Activated CD8-positive, alpha-beta memory T cell treated with anti-CD3 and anti-CD28 coated beads for 36 hours (primary cell): ENCODE results near the gene TIMM23. TPM values are rescaled to one million over a fixed set of nuclear protein-coding genes. Genes with fewer than 3 reads are reported as not detected.

ENCODE experiments used
- CTCF ChIA-PET: fragments of 350-600 bp; sonication (Branson Sonifier 250); formaldehyde crosslinking; loops from one replicate; lab custom pipeline; 2021; ENCODE audit warnings: antibody characterized with exemption; lab: Charles Lee
- POLR2A ChIA-PET: fragments of 350-600 bp; sonication (Branson Sonifier 250); formaldehyde crosslinking; loops from one replicate; lab custom pipeline; 2021; ENCODE audit warnings: antibody characterized with exemption; lab: Charles Lee
- total RNA-seq, 2 experiments: library from RNA; stranded (reverse); gene quantifications; one replicate each; pipeline ENCODE4 v1.2.3, GENCODE V29; 2021

Gene TIMM23
- total RNA-seq, 2 experiments from 2014 or later = 103 to 108 TPM

DNA sequence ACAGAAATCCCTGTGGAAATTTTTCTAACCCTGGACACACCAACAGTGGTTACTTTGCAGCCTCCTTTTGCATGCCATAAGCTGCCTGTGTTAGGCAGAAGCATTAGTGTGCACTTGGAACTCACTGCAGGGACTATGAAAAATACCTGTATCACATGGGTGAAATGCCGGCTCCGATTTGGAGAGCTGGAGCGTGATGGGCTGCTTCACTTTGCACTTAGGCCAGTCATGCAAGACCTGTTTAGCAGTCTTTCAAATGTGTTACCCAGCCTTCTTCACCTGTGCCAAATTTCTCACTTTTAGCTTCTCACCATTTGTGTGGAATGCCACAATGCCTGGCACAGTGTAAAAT, 46.9 kb downstream of the TIMM23 start:
- ChIA-PET POLR2A (no interaction called here), CTCF (no interaction called here)

DNA sequence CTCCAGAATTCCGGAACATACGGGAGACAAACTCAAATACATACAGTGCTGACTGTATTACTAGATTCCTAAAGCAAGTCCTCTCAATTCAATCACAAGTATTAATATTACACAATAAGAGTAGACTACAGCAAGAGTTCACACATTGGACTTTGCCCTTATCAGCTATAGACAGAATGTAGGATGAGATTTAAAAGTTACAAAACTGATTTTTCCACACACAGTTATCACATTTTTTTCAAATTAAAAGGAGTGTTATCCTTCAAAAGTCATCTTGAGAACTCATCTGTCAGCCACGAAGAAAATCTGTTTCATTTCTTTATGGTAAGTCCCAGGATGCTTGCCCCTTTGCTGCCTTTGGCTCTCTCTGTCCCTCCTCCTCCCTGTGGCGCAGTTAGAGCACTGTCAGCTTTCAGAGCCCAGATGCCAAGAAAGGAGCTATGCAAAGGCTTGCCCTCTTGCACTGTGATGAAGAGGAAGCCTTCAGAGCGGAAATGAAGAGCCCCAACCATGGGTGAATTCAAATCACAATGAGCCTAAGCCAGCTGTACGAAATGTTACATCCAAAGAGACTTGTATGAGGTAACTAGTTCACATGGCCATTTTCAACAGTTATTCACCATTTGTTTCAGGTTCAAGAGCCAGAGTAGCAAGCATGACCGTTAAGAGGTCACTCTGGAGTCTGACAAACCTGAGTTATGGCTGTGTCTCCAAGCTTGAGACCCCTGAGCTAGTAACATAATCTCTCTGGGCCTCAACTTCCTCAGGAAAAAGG, 47.5 kb downstream of the TIMM23 start:
- ChIA-PET CTCF (no interaction called here), POLR2A (no interaction called here)

DNA sequence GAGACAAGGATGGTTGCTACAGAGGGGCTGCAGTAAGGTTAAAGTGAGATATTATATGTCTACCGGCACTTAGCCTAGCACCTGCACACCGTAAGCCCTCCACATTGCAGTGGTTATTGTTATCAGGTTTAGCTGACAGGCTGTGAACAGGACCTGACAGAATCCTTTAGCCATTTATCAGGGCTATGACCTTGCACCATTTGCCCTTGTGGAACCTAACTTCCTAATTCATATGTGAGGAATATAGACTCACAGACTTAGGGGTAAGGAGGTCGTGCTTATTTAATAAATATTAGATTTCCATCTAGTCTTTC, 48.0 kb downstream of the TIMM23 start:
- ChIA-PET POLR2A (no interaction called here), CTCF (no interaction called here)

DNA sequence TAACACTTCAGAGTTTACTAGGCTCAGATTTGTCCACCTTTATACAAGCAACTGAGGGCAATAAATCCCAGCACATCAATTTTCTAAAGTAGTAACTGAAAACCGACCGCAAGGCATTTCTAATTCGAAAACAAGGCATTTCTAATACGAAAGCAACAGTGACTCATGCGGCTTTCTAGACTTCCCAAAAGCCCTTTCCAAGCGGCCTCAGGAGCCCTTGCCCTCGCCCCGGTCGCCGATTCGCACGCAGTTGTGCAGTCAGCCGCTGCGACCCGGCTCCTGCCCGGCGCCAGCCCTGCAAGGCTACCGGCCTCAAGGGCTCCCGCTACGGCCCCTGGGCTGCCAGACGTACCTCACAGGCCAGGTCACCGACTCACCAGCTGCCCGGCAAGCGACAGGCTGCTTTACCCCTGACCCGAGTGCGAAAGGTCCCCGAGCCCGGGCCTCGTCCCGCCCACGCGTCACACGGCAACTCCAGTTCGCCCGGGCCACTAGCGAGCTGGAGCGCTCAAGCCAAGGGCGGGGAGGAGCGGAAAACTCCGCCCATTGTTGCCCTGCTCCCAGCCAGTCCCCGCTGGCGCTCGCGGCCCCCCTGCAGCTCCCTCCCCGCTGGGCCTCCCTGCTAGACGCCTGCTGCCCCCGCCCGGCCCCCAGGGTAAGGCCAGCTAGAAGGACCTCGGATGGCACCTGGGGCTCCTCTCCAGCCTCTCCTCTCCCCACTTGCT, 50.9 kb downstream of the TIMM23 start:
- ChIA-PET POLR2A (no interaction called here), CTCF (no interaction called here)

DNA sequence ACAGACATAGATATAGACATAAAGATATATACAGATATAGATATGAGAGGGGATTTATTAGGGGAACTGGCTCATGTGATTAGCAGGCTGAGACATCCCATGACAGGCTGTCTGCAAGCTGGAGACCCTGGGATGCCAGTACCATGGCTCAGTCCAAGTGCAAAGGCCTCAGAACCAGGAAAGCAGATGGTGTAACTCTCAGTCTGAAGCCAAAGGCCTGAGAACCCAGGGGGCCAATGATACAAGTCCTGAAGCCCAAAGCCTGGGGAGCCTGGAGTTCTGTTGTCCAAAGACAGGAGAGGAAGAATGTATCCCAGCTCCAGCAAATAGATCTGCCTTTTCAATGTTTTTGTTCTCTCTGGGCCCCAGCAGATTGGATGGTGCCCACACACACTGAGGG, 52.7 kb downstream of the TIMM23 start:
- ChIA-PET POLR2A (no interaction called here), CTCF (no interaction called here)

DNA sequence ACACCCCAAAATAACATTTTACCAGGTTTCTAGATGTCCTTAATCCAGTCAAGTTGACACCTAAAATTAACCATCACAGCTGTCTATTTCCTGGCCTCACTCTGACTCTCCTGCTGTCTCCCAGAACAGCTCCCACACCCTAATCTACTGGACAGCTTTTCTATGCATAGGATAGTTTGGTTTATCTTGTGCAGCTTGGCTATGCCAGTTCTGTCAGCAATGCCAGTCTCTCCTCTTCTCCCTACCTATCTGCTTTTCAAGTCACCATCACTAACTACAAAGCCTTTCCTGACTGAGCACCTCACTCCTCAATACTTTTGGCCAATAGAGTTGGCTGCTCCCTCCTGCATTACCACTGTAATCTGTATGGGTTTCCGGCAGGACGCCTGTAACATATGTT, 53.1 kb downstream of the TIMM23 start:
- ChIA-PET POLR2A (no interaction called here), CTCF (no interaction called here)

DNA sequence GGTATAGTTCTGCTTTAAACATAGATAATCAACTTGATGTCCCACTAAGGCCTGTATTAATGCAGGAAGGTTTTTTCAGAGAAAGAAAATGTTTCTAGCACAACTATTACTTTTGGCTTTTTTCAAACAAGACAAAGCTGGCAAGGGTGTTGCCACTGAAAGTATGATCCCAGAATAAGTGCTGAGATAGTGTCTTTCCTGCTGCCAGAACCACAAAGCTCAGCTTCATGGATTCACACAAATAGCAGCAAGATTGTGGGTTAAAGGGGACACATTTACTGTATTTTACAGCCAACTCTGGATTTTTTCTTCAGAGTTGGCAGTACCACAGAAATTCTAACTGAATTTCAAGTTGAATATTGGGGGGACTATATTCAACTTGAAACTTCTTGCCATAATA, 53.8 kb downstream of the TIMM23 start:
- CTCF ChIA-PET = no interaction called here
- POLR2A ChIA-PET = no interaction called here

DNA sequence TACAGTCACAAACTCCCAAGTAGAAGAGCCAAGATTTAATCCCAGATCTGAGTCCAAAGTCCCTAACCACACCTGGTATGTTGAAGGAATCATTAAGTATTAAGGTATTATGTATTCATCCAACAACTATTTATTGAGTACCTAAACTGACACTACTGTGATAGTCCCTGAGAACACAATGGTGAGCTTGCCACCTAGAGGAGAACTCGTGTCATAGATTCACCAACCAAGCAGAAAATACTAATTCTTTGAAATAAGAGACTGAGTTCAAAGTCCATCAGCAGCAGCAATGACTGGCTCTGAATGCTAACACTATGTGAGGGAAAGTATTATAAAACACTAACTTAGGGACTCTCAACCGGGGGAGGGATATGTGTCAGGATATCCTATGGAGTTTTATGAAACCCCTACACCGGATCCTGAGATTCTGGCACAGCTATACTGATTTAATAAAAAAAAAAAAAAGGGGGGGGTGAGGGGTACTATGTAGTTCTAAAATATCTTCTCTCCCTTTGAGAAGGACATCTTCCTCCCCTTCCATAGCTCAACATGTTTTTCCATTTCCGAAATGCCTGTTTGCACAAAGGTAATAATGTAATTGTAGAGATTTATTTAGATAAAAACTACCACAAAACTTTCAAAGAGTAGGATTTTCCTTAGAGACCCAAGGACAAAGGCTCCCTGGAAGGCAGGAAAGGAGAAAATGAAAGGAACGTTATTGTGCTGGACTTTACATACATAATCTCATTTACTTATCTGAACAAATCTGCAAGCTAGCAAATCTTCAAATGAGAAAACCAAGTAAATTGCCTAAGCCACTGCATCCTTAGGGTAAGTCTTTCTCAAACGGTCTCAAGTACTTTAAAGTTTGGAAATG, 56.5 kb downstream of the TIMM23 start:
- ChIA-PET POLR2A (interaction anchor here (0.7 to 0.8 kb wide), 2 partner anchors 28 to 230 kb away, joined by 3 to 5 read pairs; no protein-coding TSS in a partner anchor), CTCF (interaction anchor here (0.7 to 1.3 kb wide), 2 partner anchors 27 to 200 kb away, joined by 3 read pairs; no protein-coding TSS in a partner anchor)

DNA sequence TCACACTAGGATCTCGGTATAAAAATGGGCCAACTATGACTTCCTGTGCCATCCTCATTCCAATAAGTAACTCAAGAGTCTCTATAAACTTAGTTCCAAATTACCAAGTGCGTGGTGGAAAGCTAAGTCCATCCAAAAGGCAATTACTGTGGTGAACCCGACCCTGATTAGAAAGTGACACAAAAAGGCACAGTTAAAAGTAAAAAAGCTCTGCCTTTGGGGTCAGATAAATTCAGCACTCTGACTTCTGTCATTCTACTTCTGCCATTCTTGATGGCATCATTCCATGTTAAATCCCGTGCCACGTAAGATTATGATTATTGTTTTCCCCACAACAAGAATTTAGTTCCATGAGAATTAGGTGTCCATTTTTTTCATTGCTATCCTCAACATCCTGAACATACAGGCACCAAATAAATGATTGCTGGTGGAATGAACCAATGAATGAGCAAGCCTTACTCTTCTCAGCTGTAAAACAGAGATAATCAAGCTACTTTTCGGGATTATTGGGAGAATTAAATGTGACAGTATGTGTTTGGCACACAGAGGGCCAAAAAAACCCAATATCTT, 57.3 kb downstream of the TIMM23 start:
- POLR2A ChIA-PET = interaction anchor here (0.7 kb wide), 1 partner anchor 229 kb away, joined by 5 read pairs; no protein-coding TSS in a partner anchor
- CTCF ChIA-PET = interaction anchor here (1.3 kb wide), 1 partner anchor 200 kb away, joined by 3 read pairs; no protein-coding TSS in a partner anchor

DNA sequence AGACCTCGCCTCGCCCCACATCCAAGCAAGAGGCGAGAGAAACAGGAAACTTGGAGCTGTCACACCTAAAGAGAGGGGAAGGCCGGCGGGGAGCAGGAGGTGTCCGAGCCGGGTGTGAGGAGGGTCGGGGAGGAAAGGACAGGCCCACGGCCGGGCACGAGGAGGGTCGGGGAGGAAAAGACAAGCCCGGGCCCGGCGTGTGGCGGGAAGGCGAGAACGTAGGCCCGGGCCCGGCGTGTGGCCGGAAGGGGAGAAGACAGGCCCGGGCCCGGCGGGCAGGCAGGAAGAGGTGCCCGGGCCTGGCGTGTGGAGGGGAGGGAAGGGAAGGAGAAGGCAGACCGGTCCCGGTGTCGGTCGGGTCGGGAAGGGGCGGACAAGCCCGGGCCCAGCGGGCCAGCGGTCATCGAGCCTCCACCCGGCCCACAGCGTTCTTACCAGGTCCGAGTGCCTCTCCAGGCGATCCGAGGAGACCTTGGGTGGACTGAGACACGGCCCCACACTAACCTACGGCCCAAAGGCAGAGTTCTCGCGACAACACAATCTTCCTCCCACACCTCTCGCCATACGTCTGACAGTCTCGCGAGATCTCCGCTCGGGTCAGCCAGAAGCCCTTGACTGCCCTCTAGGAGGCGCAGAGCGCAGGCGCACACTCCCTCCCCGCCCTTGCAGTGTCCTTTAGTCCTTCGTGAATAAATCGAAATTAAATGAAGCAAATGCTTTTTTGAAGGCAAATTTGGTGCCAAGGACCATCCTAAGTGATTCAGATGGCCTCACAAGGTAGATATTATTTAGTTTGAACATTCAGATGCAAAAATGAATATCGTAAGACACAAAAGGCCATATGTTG, 58.0 kb downstream of the TIMM23 start, which contains the start of gene NCOA4:
NCOA4 (minus strand) TSS at position 533 of the 847 bp plus-strand sequence. CDS start 13,943 bp downstream, outside the sequence.
- CTCF ChIA-PET = interaction anchor here (1.3 kb wide), 1 partner anchor 199 kb away, joined by 3 read pairs; no protein-coding TSS in a partner anchor
- POLR2A ChIA-PET = no interaction called here

DNA sequence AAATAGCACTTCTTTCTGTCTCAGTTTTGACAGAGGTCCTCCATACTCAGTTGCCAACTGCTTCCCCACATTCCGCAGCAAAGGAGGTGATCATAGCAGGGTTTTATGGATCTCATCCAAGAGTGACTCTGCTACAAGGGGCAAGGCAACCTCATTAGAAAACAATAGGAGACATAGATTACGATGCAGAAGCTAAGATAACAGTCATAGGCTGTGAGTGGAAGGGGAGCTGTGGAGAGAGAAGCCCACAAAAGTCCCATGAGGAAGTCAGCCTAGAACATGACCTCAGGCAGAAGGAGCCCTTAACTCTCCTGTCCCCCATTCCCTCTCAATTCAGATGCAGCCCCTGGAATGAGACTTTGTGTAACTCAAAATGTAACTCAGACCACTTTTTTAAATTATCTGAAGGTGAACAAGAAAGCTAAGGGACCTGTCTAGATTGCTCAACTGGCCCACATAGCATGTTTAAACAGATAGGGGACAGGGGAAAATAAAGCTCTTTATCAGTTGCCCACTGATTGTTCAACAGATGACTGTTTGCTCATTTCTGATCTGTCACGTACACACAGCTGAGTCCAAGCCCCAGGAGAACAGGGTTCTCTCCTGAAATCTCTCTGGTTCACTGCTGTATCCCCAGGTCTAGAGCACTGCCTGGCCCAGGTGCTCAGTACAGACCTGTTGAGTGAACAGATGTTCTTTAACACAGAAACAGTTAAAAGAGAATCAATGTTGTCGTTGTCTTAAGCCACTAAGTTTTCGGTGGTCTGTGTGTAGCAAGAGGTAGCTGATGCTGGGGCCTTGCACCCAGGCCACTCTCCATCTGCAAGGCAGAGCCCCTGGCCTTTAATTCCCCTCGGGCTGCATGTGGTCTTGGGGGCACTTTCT, 59.6 kb downstream of the TIMM23 start:
- ChIA-PET POLR2A (no interaction called here), CTCF (no interaction called here)

DNA sequence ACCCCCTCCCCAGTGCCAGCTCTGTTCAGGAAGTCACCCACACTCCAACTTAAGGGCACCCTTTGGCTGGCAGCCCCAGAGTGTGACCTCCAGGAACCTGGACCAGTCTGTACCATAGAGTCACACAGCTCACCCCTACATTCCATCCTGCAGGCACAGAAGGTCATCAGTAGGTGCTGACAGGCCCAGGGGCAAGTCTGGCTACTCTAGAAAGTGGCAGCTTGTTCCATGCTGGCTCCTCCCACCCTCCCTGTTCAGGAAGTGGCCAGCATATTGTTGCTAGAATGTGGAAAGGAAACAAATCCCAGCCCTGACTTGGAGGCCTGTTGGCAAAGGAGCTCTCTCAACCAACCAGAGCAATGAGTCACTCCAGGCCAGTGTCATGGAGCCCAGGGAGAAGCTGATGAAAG, 61.3 kb downstream of the TIMM23 start:
- POLR2A ChIA-PET = no interaction called here
- CTCF ChIA-PET = no interaction called here

DNA sequence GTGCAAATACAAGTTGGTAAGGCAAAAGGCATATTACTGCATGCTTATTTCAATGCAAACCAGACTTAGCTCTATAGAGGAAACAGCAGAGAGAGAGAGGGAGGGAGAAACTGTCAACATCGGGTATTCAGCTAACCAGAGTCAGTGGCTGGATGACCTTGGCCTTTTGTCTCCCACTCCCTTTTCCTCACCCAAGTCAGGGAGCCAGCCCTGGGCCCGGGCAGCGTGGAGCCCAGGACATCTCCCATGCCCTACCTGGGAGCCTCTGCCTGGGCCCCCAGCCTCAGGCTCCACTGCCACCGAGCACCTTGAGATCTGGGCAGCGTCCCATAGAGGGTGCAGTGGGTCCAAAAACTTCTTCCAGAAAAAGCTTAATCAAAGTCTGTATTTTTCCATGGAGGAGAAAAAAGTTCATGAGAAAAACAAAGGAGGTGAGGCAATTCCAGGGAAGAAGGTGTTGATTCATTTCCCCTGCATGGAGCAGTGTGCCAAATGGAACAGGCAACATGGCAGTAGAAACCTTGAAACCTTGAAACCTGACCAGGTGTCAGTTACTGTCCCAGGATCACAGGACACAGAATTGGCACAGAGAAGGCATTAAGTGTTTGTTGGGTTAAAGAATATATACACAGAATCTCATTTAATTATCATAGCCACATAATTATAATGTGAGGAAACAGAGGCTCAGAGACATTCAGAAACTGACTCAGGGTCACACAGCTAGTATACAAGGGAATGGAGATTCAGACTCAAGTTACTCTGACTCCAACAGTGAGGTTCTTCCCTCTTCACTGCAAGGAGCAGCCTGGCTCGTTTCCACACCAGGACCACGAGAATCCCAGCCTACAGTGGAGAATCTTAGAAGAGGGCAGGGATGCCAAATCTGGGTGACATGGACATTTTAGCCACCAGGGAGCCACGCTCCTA, 63.9 kb downstream of the TIMM23 start:
- CTCF ChIA-PET = no interaction called here
- POLR2A ChIA-PET = no interaction called here

DNA sequence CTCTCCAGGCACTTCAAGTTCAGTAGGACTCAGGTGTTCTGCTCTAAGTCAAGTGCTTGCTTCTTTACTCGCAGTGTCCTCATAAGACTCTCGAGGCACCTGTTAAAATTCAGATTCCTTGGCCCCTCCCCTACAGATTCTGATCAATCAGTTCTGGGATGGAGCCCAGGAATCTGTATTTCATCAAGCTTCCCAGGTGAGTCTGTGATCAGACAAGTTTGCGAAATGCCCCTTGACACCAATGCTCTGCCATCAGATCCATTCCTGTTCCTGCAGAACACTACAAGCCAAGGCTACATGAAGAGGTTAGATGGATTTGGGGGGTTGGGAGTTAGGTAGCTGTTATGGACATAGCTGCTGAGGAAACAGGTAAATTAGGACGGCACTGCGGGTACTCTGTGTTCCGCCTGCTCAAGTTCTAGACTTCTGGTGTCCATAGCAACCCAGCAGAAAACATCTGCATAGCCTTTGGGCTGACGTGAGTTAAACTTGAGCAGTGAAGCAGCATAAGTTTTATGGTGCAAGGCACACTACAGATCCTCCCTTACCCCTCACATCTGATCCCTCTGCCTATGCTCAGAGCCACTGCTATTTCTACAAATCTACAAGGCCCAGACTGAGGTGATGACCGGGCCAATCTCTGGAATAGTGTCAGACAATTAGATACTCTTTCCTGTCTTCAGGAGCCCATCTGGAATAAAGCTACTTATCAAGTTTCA, 65.0 kb downstream of the TIMM23 start:
- ChIA-PET CTCF (no interaction called here), POLR2A (no interaction called here)

DNA sequence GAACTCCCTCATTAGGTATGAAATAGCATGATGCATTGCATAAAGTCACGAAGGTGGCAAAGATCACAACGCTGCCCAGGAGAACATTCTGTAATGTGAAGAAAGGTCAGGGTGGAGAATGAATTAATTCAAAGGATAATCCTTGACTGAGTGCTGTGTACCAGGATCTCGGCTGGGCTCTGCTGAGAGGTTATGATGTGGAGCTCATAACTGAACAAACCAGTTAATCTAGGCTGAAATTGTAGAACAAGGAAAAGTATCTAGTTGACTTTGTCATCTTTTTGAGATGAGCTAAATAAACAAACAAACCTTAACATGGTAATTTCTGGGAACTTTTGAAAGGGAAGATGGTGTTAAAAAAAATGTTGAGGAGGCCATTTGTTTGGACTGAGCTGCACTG, 67.7 kb downstream of the TIMM23 start:
- ChIA-PET CTCF (no interaction called here), POLR2A (no interaction called here)

DNA sequence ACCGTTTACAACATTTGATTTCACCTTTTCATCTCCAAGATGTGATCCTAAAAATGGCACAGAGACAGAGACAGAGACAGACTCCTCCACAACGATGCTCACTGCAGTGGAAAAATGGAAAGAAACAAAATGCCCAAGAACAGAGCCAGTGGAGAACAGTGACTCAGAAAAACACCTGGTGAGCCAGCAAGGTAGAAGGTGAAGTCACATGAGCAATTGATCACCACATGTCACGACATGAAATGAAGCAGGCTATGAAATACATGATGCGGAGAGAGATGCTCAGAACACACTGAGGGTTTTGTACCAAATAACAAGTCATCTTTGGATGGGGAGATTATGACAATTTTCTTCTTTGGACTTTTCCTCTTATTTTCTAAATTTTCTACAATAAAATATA, 70.2 kb downstream of the TIMM23 start:
- POLR2A ChIA-PET = no interaction called here

More for the DNA sequence above, 70.2 kb downstream of the TIMM23 start:
- CTCF ChIA-PET = no interaction called here
